ENCODE measurements around the gene EFCAB5. TPM values are rescaled to one million over a fixed set of nuclear protein-coding genes. Genes with fewer than 3 reads are reported as not detected.
A peak's percentile ranks its signal among the peaks of the same experiment; 100 is the strongest.
"Not testable (repeated sequence)": the region's sequence is repeated elsewhere in the genome, so short reads cannot be mapped to it uniquely, and the experiment has no call there.

EFCAB5 gene
- total RNA-seq (2014; rRNA removed; shearing (Covaris generic)), result 0.06 and 0.07 TPM in 2 replicates

GRCh38 chr17:29941334-29941733 is at the start of gene EFCAB5:
Gene EFCAB5, plus strand, starts transcription at chr17:29941634. Its CDS starts 163 bp downstream, at chr17:29941797.
- no peak for DNase-seq (ENCODE audit: low spot score)
- in situ Hi-C loops (cut with HindIII; ENCODE audit: low sequenced_read_pairs), result no loop called here

GRCh38 chr17:29892201-29892600 is 49.2 kb upstream of the EFCAB5 start:
- DNase-seq (ENCODE audit: low spot score), result no peak
- in situ Hi-C loops (cut with HindIII; ENCODE audit: low sequenced_read_pairs), result no loop called here

- DNase-seq (ENCODE audit: low spot score); in situ Hi-C loops (cut with HindIII; ENCODE audit: low sequenced_read_pairs): not testable (repeated sequence)
Measured at GRCh38 chr17:29897136-29897535, 44.3 kb upstream of the EFCAB5 start.

GRCh38 chr17:29903471-29903870 is 38.0 kb upstream of the EFCAB5 start:
- in situ Hi-C loops (cut with HindIII; ENCODE audit: low sequenced_read_pairs), result no loop called here
- DNase-seq (ENCODE audit: low spot score), result no peak

GRCh38 chr17:29905086-29905878 is 36.2 kb upstream of the EFCAB5 start:
- DNase-seq (ENCODE audit: low spot score), result no peak
- in situ Hi-C loops (cut with HindIII; ENCODE audit: low sequenced_read_pairs), result no loop called here

GRCh38 chr17:29905879-29906167 is 35.6 kb upstream of the EFCAB5 start:
- in situ Hi-C loops (cut with HindIII; ENCODE audit: low sequenced_read_pairs), result no loop called here
- no peak for DNase-seq (ENCODE audit: low spot score)

- DNase-seq (ENCODE audit: low spot score), result no peak
- in situ Hi-C loops (cut with HindIII; ENCODE audit: low sequenced_read_pairs), result no loop called here
Measured at GRCh38 chr17:29906969-29907368, 34.5 kb upstream of the EFCAB5 start.

GRCh38 chr17:29909236-29910003 is 32.0 kb upstream of the EFCAB5 start:
- no peak for DNase-seq (ENCODE audit: low spot score)
- in situ Hi-C loops (cut with HindIII; ENCODE audit: low sequenced_read_pairs), result no loop called here

- no peak for DNase-seq (ENCODE audit: low spot score)
- in situ Hi-C loops (cut with HindIII; ENCODE audit: low sequenced_read_pairs), result no loop called here
Measured at GRCh38 chr17:29911641-29912177, 29.7 kb upstream of the EFCAB5 start.

- DNase-seq (ENCODE audit: low spot score), result no peak
- in situ Hi-C loops (cut with HindIII; ENCODE audit: low sequenced_read_pairs), result no loop called here
Measured at GRCh38 chr17:29914819-29915537, 26.5 kb upstream of the EFCAB5 start.

- in situ Hi-C loops (cut with HindIII; ENCODE audit: low sequenced_read_pairs), result no loop called here
- no peak for DNase-seq (ENCODE audit: low spot score)
Measured at GRCh38 chr17:29918016-29918415, 23.4 kb upstream of the EFCAB5 start.

GRCh38 chr17:29918922-29919856 is 22.2 kb upstream of the EFCAB5 start:
- in situ Hi-C loops (cut with HindIII; ENCODE audit: low sequenced_read_pairs), result no loop called here
- DNase-seq (ENCODE audit: low spot score), result peak; percentile 7

- in situ Hi-C loops (cut with HindIII; ENCODE audit: low sequenced_read_pairs), result no loop called here
- no peak for DNase-seq (ENCODE audit: low spot score)
Measured at GRCh38 chr17:29924786-29925185, 16.6 kb upstream of the EFCAB5 start.

- in situ Hi-C loops (cut with HindIII; ENCODE audit: low sequenced_read_pairs), result no loop called here
- peak; percentile 16 for DNase-seq (ENCODE audit: low spot score)
Measured at GRCh38 chr17:29927546-29927945, 13.9 kb upstream of the EFCAB5 start.

- in situ Hi-C loops (cut with HindIII; ENCODE audit: low sequenced_read_pairs), result no loop called here
- peak; percentile 67 for DNase-seq (ENCODE audit: low spot score)
Measured at GRCh38 chr17:29929006-29929532, 12.4 kb upstream of the EFCAB5 start.

- in situ Hi-C loops (cut with HindIII; ENCODE audit: low sequenced_read_pairs), result no loop called here
- DNase-seq (ENCODE audit: low spot score), result peak; percentile 87
Measured at GRCh38 chr17:29929533-29930408, 11.7 kb upstream of the EFCAB5 start, which contains the start of gene SSH2. Gene SSH2, minus strand, starts transcription at chr17:29930228. Its CDS starts 228 bp downstream, at chr17:29930000.

GRCh38 chr17:29930409-29931010 is 10.9 kb upstream of the EFCAB5 start:
- in situ Hi-C loops (cut with HindIII; ENCODE audit: low sequenced_read_pairs), result no loop called here
- DNase-seq (ENCODE audit: low spot score), result peak; percentile 43

Measured in G401 (cell line).